GM12865 (cell line): ENCODE data around the gene ZBTB45.
A peak's percentile ranks its signal among the peaks of the same experiment; 100 is the strongest.
"Not testable (repeated sequence)": the region's sequence is repeated elsewhere in the genome, so short reads cannot be mapped to it uniquely, and the experiment has no call there.

Source experiments
- DNase-seq: peaks from one replicate; pipeline ENCODE4 v3.0.0; 2010; ENCODE audit warnings: low read depth
- H3K4me3 ChIP-seq: 2 replicates; pipeline ENCODE4 v1.5.1; 2011; ENCODE audit warnings: mild to moderate bottlenecking, low read depth, low read length, control low read depth
- TF ChIP-seq, protein P1 (sequence below): IDR thresholded peaks from 2 replicates; pipeline ENCODE4 v1.5.1; 2011; ENCODE audit warnings: low read length, control low read depth, low read depth, inconsistent platforms; ENCODE audit not compliant: insufficient read depth; ENCODE audit errors: missing control alignments

The ZBTB45 gene

DNA sequence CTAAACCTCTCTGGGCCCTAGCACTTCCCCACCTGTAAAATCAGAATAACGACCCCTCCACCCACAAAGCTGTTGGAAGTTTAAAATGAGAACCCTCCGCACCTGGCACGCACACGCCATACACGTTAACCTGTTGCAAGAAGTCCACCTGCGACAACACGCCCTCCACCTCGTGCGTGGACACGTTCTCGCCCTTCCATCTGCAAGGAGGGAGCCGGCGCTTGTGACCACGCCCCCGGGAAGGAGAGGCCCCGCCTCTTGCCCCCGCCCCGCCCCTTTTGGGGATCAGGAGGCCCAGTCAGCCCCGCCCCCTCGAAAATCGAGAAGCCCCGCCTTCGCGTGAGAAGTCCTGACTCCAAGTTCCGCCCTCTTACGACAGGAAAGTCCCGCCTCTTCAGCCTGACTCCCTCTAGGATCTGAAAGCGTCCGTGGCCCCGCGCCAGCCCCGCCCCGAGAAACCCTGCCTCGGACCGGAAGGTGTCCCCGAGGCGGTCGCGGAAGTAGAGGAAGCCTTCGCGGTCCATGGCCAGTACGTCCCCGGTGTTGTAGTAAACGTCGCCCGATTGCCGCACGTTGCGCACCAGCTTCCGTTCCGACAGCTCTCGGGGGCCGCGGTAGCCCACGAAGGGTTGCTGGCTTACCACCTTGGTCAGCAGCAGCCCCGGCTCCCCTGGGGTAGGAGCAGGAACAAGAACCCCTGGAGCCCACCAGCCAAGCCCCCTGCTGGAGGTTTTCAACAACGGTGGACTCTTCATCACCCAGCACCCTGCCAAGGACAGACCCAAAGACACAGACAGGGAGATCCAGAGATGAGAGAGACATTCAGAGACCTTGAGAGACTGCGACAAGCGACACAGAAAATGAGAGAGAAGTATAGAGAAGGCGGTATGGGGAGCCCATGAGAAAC, 20.3 kb downstream of the ZBTB45 start:
- peak; percentile 100 for DNase-seq
- peak overlapping the region; percentile 68 for H3K4me3 ChIP-seq
- TF ChIP-seq, protein P1, sequence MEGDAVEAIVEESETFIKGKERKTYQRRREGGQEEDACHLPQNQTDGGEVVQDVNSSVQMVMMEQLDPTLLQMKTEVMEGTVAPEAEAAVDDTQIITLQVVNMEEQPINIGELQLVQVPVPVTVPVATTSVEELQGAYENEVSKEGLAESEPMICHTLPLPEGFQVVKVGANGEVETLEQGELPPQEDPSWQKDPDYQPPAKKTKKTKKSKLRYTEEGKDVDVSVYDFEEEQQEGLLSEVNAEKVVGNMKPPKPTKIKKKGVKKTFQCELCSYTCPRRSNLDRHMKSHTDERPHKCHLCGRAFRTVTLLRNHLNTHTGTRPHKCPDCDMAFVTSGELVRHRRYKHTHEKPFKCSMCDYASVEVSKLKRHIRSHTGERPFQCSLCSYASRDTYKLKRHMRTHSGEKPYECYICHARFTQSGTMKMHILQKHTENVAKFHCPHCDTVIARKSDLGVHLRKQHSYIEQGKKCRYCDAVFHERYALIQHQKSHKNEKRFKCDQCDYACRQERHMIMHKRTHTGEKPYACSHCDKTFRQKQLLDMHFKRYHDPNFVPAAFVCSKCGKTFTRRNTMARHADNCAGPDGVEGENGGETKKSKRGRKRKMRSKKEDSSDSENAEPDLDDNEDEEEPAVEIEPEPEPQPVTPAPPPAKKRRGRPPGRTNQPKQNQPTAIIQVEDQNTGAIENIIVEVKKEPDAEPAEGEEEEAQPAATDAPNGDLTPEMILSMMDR, result peak; percentile 20

DNA sequence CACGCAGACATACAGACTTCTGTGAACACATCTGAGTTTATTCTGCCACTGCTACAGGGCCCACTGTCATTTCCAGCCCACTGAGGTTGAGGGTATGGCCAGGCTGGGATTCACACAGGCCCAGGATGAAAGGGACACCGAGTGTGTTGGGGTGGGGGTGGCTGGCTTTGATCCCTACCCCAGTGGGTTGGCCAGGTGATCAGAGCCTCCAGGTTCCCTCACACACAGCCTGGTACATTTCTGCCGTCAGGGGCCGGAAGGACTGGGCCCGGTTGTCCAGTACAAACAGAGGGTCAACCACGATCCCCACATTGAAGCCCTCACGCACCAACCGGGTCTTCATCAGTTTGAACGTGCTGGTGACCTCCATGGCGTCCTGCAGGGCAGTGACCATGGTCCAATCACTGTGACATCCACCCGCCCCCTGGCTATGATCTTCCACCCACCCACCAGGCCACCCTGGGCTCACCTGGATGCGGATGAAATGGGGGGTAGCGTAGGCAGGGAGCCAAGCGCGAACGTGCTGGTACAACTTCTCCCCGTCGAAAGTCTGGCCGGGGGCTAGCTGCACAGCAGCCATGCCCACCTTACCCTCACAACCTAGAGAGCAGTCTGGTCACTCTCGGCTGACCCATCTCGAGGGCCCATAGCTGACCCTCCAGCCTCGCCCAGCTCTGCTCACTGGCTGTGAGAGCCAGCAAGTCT, 21.1 kb downstream of the ZBTB45 start:
- TF ChIP-seq, protein P1, result no peak

DNA sequence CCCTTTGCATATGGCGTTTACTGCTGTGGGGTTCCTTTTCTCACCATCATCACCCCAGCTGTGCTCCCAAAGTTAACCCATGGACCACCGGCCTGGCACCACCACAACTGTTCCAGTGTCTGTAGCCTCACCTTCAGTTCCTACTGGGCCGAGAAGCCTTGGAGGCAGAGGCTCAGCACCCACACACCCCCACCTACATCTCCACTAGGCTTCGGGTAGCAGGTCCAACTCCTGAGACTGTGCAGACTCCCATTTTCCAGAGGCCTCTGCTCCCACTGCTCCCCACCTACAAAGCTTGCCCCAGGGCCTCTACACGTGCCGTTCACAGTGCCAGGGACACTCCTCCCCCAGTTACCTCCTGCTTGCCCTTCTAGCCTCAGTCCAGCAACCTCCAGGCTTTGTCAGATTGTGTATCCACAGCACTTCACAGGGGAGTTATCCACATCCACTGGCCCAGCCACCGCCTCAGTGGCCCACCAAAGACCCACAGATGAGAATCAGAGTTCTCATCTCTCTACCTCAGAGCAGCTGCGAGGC, 21.9 kb downstream of the ZBTB45 start:
- TF ChIP-seq, protein P1, result no peak
- no peak for DNase-seq
- H3K4me3 ChIP-seq, result peak overlapping the region; percentile 68

More for the DNA sequence above, 21.1 kb downstream of the ZBTB45 start:
- DNase-seq, result peak; percentile 14
- peak overlapping the region; percentile 68 for H3K4me3 ChIP-seq

DNA sequence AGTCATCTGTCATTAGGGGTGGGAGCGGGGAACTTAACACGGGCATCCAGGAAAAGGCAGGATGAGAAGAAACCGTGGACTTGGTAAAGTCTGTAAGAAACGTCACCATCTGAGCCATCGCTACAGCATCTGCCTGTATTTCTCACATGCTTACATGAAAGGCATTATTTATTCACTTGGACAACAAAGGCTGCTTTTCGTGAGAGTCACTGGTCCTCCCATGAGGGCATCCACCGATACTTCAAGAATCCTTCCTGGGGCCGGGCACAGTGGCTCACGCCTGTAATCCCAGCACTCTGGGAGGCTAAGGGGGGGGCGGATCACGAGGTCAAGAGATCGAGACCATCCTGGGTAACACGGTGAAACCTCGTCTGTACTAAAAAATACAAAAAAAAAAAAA, 27.3 kb downstream of the ZBTB45 start:
- TF ChIP-seq, protein P1, result no peak
- DNase-seq, result no peak

DNA sequence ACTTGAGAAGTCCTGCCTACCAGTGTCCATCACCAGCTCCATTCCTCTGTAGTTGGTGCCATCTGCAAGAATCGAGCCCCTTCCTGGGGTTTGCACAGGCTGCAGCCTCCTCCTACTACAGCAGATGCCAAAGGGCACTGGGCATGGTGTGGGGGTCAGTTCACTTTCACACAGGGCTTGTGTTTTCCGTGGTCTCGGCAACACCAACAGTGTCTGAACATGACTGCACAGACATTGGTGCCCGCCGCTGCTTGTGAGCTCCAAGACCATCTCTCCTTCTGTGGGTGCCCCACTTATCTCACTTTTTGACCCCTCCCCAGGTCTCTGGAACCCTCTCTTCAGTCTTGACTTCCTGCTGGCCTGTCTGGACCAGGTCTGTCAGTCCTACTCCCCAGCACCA, 28.2 kb downstream of the ZBTB45 start:
- H3K4me3 ChIP-seq, result no peak overlapping the region
- TF ChIP-seq, protein P1, result no peak
- DNase-seq, result no peak

More for the DNA sequence above, 27.3 kb downstream of the ZBTB45 start:
- no peak overlapping the region for H3K4me3 ChIP-seq

DNA sequence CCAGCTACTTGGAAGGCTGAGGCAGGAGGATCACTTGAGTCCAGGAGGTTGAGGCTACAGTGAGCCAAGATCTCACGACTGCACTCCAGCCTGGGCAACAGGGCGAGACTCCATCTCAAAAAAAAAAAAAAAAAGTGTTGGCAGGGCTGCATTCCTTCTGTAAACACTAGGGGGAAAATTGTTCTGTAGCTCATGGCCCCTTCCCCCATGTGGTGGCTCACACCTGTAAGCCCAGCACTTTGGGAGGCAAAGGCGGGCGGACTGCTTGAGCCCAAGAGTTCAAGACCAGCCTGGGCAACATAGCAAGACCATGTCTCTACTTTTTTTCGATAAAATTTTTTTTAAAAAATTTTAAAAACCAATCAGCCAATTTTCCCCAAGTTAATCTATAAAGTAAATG, 35.3 kb downstream of the ZBTB45 start:
- not testable (repeated sequence) for DNase-seq, H3K4me3 ChIP-seq

DNA sequence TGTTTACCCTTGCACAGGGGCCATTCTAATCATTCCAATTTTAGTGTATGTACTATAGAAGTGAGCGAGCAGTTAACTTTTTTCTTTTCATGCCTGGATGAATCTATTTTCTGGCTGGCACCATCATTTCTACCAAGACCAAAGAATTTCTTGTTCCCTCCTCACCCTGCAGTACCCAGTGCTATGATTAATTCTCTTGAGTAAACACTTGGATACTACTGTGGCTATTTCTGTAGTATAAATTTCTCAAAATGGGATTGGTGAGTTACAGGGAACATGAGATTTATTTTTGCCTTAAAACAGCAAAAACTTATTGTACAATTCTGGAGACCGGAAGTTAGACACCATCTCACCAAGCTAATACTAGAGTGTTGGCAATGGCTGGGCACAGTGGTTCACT, 35.8 kb downstream of the ZBTB45 start:
- no peak for DNase-seq
- no peak overlapping the region for H3K4me3 ChIP-seq
- TF ChIP-seq, protein P1, result no peak
